Loucy (cell line): ENCODE measurements around the gene ELMO1.

Source experiments
- CTCF ChIP-seq: fragments of 200-600 bp; sonication (generic); conservative IDR thresholded peaks from 2 replicates; pipeline ENCODE4 v1.5.1; 2014; ENCODE audit warnings: mild to moderate bottlenecking, antibody characterized with exemption, low read length
- EZH2phosphoT487 ChIP-seq: fragments of 200-600 bp; IDR thresholded peaks from 2 replicates; pipeline ENCODE4 v1.6.1; 2018; ENCODE audit warnings: antibody characterized with exemption, mild to moderate bottlenecking, moderate library complexity, borderline replicate concordance

GRCh38 chr7:37482953-37483352 is 34.3 kb upstream of the ELMO1 start:
- TF ChIP-seq CTCF (no peak), EZH2phosphoT487 (no peak)
